ENCODE measurements around the gene PIK3CD. TPM values are rescaled to one million over a fixed set of nuclear protein-coding genes. Genes with fewer than 3 reads are reported as not detected.

PIK3CD gene
- total RNA-seq, 1 donor from 2014 or later = 13.0 TPM

DNA sequence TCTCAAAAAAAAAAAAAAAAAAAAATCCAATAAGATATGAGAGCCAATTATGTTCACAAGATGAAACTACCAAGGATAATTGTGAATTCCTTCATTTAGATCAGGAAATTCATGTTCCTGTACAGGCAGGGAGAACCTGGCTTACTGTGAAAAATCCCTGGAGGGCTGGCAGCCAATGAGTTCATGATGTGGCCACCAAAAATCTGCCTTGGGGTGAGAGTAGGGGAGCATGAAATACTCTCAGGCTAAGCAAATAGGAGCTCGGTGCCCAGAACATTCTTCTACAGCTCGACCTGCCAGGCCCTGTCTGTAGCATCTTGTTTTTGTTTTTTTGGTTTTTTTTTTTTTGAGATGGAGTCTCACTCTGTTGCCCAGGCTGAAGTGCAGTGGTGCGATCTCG is 50.1 kb downstream of the PIK3CD start:
- Histone ChIP-seq H3K36me3 (no peaks in the 10 kb centered on the region), H3K27ac (no peak overlapping the region), H3K4me1 (no peaks in the 10 kb centered on the region), H3K9me3 (no peaks in the 10 kb centered on the region), H3K27me3 (no peaks in the 10 kb centered on the region), H3K4me3 (no peak overlapping the region)
- TF ChIP-seq POLR2A (IDR thresholded peaks at IDR 0.05) = no peak
- TF ChIP-seq, protein P1, sequence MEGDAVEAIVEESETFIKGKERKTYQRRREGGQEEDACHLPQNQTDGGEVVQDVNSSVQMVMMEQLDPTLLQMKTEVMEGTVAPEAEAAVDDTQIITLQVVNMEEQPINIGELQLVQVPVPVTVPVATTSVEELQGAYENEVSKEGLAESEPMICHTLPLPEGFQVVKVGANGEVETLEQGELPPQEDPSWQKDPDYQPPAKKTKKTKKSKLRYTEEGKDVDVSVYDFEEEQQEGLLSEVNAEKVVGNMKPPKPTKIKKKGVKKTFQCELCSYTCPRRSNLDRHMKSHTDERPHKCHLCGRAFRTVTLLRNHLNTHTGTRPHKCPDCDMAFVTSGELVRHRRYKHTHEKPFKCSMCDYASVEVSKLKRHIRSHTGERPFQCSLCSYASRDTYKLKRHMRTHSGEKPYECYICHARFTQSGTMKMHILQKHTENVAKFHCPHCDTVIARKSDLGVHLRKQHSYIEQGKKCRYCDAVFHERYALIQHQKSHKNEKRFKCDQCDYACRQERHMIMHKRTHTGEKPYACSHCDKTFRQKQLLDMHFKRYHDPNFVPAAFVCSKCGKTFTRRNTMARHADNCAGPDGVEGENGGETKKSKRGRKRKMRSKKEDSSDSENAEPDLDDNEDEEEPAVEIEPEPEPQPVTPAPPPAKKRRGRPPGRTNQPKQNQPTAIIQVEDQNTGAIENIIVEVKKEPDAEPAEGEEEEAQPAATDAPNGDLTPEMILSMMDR (IDR thresholded peaks at IDR 0.05) = no peak
- no peak for TF ChIP-seq POLR2AphosphoS5 (IDR thresholded peaks at IDR 0.05; ENCODE audit: insufficient read depth in 1 of 2, low read depth in 1 of 2)
- intact Hi-C loops (cut with DNase I) = no loop called here
- DNase-seq (ENCODE audit: extremely low spot score in 2 of 2) = no peak

DNA sequence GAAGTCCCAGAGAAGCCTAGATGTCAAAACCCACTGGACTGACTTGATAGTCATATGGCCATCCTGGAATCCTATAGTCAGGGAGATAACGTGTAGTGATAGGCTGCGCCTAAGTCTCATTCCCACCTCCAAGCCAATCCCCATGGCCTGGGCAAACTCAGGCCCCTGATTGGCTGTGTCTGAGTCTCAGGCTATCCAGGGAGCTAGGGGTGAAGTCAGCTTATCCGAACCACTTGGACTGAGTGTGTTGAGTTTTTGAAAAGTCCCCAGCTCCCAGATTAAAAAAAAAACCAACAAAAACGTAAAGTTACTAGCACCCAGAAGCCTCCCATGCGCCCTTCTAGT is 51.6 kb downstream of the PIK3CD start:
- intact Hi-C loops (cut with DNase I) = no loop called here
- TF ChIP-seq POLR2AphosphoS5 (IDR thresholded peaks at IDR 0.05; ENCODE audit: insufficient read depth in 1 of 2, low read depth in 1 of 2) = no peak
- TF ChIP-seq, protein P1 (IDR thresholded peaks at IDR 0.05) = no peak
- TF ChIP-seq POLR2A (IDR thresholded peaks at IDR 0.05) = no peak
- no peaks in the 10 kb centered on the region for H3K4me1 ChIP-seq
- H3K27ac ChIP-seq = no peak overlapping the region
- H3K27me3 ChIP-seq = no peaks in the 10 kb centered on the region
- no peak overlapping the region for H3K4me3 ChIP-seq
- H3K36me3 ChIP-seq = no peaks in the 10 kb centered on the region
- H3K9me3 ChIP-seq = no peaks in the 10 kb centered on the region
- no peak for DNase-seq (ENCODE audit: extremely low spot score in 2 of 2)

- Histone ChIP-seq H3K9me3 (no peaks in the 10 kb centered on the region), H3K36me3 (no peaks in the 10 kb centered on the region), H3K4me1 (no peaks in the 10 kb centered on the region), H3K27me3 (no peaks in the 10 kb centered on the region), H3K4me3 (no peak overlapping the region), H3K27ac (no peak overlapping the region)
- TF ChIP-seq, protein P1 (IDR thresholded peaks at IDR 0.05) = no peak
- TF ChIP-seq POLR2A (IDR thresholded peaks at IDR 0.05) (no peak), POLR2AphosphoS5 (IDR thresholded peaks at IDR 0.05; ENCODE audit: insufficient read depth in 1 of 2, low read depth in 1 of 2) (no peak)
- intact Hi-C loops (cut with DNase I) = no loop called here
- no peak for DNase-seq (ENCODE audit: extremely low spot score in 2 of 2)
Observed at GRCh38 chr1:9703681-9704080, 52.1 kb downstream of the PIK3CD start.

GRCh38 chr1:9705337-9706093 is 54.0 kb downstream of the PIK3CD start:
- TF ChIP-seq POLR2A (IDR thresholded peaks at IDR 0.05) (no peak), POLR2AphosphoS5 (IDR thresholded peaks at IDR 0.05; ENCODE audit: insufficient read depth in 1 of 2, low read depth in 1 of 2) (no peak)
- TF ChIP-seq, protein P1 (IDR thresholded peaks at IDR 0.05) = no peak
- intact Hi-C loops (cut with DNase I) = no loop called here
- no peaks in the 10 kb centered on the region for H3K36me3 ChIP-seq

GRCh38 chr1:9706178-9706577 is 54.6 kb downstream of the PIK3CD start:
- intact Hi-C loops (cut with DNase I) = no loop called here
- no peaks in the 10 kb centered on the region for H3K27me3 ChIP-seq
- TF ChIP-seq, protein P1 (IDR thresholded peaks at IDR 0.05) = no peak
- TF ChIP-seq POLR2AphosphoS5 (IDR thresholded peaks at IDR 0.05; ENCODE audit: insufficient read depth in 1 of 2, low read depth in 1 of 2) = no peak
- no peak for TF ChIP-seq POLR2A (IDR thresholded peaks at IDR 0.05)

More at GRCh38 chr1:9705337-9706093, 54.0 kb downstream of the PIK3CD start:
- H3K9me3 ChIP-seq = no peaks in the 10 kb centered on the region
- H3K4me1 ChIP-seq = no peaks in the 10 kb centered on the region
- H3K4me3 ChIP-seq = no peak overlapping the region
- DNase-seq (ENCODE audit: extremely low spot score in 2 of 2) = no peak
- H3K27ac ChIP-seq = no peak overlapping the region
- H3K27me3 ChIP-seq = no peaks in the 10 kb centered on the region

More at GRCh38 chr1:9706178-9706577, 54.6 kb downstream of the PIK3CD start:
- no peaks in the 10 kb centered on the region for H3K9me3 ChIP-seq
- no peak for DNase-seq (ENCODE audit: extremely low spot score in 2 of 2)
- peaks cover 0 to 6% of the 10 kb centered on the region in 2 donors for H3K36me3 ChIP-seq
- no peak overlapping the region for H3K27ac ChIP-seq
- H3K4me3 ChIP-seq = no peak overlapping the region
- H3K4me1 ChIP-seq = no peaks in the 10 kb centered on the region

Data from vagina (tissue), 2 donors.